Stimulated activated naive CD8-positive, alpha-beta T cell treated with anti-CD3 and anti-CD28 coated beads, Interleukin-15, Interleukin-2, amounts not matched to agents 100 ng/mL and 50 ng/mL, for 24 hours (primary cell): ENCODE data around the gene ZBTB47.

Source experiments
- H3K27ac Mint-ChIP-seq: one replicate; pipeline ENCODE4 v1.8.0; 2021; ENCODE audit warnings: mild to moderate bottlenecking, mixed read lengths
- H3K27me3 Mint-ChIP-seq: one replicate; pipeline ENCODE4 v1.8.0; 2021; ENCODE audit warnings: mixed read lengths
- H3K36me3 Mint-ChIP-seq: one replicate; pipeline ENCODE4 v1.8.0; 2021; ENCODE audit warnings: low read depth, mixed read lengths
- H3K4me1 Mint-ChIP-seq: one replicate; pipeline ENCODE4 v1.8.0; 2021; ENCODE audit warnings: low read depth, mixed read lengths
- H3K4me3 Mint-ChIP-seq: one replicate; pipeline ENCODE4 v1.8.0; 2021; ENCODE audit warnings: mild to moderate bottlenecking, mixed read lengths
- H3K9me3 Mint-ChIP-seq: one replicate; pipeline ENCODE4 v1.8.0; 2021; ENCODE audit warnings: mixed read lengths

The ZBTB47 gene

DNA sequence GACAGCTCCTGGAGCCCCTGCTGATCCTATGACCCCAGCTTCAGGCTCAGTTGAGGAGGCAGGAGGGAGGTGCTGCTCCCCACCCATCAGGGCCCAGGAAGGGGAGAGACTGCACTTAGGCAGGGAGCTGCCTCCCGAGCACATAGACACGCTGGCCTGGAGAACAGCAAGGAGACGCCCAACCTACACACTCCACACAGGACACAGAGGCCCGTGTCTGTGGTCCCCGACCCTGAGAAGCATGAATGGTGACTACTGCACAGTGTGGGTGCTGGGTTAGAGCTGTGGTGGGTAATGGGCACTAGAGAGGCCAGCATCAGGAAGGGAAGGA is 50.2 kb downstream of the ZBTB47 start:
- Mint-ChIP-seq H3K4me3 (no peak overlapping the region), H3K9me3 (no peaks in the 10 kb centered on the region), H3K4me1 (peaks cover 4% of the 10 kb centered on the region), H3K36me3 (no peaks in the 10 kb centered on the region), H3K27ac (no peak overlapping the region), H3K27me3 (peaks cover 3% of the 10 kb centered on the region)

DNA sequence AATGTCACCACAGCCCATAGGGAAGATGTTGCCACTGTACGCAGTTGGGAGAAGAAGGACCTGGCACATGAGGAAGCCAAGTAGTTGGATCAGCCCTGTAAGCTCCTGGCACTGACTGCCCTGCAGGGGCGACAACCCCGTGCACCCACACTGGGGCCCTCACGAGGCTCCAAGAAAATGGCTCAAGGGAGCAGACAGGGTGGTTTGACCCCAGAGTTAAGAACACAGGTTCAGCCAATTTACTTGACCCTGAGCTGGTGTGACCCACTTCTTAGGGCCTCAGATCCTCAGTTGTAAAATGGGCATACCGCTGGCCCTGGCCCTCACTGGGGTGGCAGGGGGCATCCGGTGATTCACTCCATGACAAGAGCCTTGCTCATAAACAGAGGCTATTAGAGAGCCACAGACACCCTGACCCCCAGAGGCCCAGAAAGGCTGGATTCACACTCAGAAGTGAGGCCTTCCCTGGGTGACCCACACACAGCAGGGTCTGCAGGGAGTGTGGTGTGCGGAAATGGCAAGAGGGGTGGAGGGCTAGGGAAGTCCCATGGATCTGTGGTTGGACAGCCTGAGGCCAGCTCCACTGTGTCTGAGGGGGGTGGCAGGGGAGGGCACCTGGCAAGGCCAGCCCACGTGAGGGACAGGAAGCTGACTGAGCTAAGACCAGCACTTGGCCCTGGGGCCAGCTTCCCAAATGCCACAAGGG is 50.8 kb downstream of the ZBTB47 start:
- H3K36me3 Mint-ChIP-seq: no peaks in the 10 kb centered on the region
- no peak overlapping the region for H3K27ac Mint-ChIP-seq
- peaks cover 3% of the 10 kb centered on the region for H3K27me3 Mint-ChIP-seq
- H3K4me1 Mint-ChIP-seq: no peaks in the 10 kb centered on the region
- H3K4me3 Mint-ChIP-seq: no peak overlapping the region
- no peaks in the 10 kb centered on the region for H3K9me3 Mint-ChIP-seq

DNA sequence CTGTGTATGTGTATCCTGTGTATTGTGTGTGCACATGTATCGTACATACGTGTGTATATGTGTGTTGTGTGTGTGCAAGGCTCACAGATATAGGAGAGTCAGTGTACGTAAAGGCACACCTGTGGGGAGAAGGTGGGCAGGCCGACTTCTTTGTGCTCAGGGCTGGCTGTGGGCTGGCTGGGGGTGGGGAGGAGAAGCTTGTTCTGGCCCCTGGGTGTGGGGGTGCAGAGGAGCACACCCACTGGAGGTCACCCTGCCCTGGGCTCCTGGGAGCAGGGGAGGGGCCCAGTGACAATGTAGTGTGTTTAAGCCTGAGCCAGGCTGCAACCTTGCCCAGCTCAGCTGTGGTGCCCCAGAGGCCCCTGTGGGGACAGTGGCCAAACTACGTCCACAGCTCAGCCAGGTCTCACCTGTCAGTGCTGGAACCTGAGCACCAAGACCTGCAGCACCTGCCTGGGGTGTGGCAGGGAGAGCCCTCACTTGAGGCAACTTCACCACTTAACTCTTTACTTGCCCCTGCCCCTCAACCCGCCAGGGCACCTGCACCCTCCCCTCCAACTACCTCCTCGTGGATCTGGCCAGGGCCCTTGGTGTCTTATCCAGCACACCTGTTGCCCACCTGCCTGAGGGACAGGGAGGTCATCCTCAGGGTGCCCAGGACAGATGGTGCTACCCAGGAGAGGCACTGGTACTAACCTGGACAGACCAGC is 51.7 kb downstream of the ZBTB47 start:
- Mint-ChIP-seq H3K9me3 (no peaks in the 10 kb centered on the region), H3K27ac (no peak overlapping the region), H3K4me3 (no peak overlapping the region), H3K27me3 (peaks cover 3% of the 10 kb centered on the region), H3K4me1 (no peaks in the 10 kb centered on the region), H3K36me3 (no peaks in the 10 kb centered on the region)

DNA sequence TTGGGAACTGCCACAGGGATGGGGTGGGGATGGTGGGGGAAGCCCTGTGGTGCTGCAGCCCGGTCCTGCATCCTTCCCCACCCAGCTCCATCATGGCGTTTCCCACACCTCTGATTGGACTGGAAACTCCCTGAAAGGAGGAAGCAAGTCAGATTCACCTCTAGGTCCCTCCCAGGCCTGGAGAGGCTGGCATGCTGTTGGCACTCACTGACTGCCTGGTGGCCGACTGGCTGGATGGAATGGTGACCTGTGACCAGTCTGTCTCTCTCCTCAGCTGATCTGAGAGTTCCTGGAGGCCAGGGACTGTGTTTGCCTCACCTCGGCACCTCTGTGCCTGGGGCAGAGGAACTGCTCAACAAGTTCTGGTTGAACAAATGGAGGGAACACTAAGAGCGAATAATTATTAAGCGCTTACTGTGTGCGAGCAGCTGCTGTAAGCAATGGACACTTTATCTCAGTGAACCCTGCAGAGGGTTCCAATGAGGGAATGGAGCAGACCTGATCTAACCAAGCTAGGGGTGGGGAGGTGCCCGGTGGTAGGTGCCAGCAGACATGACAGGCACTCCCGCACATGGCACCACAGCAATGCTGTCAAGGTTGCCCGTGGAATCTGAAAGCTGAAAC is 52.6 kb downstream of the ZBTB47 start:
- no peak overlapping the region for H3K4me3 Mint-ChIP-seq
- no peaks in the 10 kb centered on the region for H3K9me3 Mint-ChIP-seq
- no peak overlapping the region for H3K27ac Mint-ChIP-seq
- peaks cover 2% of the 10 kb centered on the region for H3K27me3 Mint-ChIP-seq
- H3K36me3 Mint-ChIP-seq: no peaks in the 10 kb centered on the region
- no peaks in the 10 kb centered on the region for H3K4me1 Mint-ChIP-seq

DNA sequence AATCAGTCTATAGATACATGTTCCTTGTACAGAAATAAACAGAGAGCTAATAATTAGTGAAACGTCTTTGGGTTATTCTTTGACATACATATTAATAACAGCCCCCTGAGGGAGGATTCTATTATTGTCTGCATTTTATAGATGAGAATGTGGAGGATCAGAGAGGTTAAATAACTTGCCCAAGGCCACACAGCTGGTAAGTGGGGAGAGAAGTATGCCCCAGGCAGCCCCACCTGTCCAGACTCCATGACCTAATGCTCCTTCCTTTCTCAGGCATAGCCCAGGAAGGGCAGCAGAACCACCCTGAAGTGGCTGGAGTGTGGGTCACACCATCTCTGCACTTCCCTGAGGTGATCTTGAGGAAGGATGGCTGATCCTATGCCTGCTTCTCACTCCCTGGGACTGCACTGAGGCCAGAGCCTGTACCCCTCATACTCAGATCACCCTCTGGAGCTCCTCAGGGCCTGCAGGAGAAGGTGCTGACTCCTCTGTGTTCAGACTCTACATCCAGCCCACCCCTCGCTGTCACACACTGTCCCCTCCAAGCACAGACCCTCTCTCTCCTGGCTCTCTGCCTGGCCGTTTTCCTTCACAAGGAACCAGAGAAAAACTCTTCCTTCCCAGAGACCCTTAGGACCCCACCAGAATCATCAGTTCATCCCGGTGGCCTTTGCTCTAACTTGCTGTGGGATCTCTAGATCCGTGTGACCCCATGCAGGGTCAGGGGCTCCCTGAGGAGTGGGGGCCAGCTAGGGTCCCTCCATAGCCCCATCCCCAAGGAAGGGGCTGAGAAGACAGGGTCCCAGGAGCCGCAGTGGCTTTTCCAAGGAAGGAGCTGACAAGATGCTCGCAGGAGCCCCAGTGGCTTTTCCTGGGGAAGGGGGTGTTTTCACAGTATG is 53.5 kb downstream of the ZBTB47 start:
- Mint-ChIP-seq H3K36me3 (no peaks in the 10 kb centered on the region), H3K9me3 (no peaks in the 10 kb centered on the region), H3K27me3 (no peaks in the 10 kb centered on the region), H3K4me1 (no peaks in the 10 kb centered on the region), H3K4me3 (no peak overlapping the region), H3K27ac (no peak overlapping the region)

DNA sequence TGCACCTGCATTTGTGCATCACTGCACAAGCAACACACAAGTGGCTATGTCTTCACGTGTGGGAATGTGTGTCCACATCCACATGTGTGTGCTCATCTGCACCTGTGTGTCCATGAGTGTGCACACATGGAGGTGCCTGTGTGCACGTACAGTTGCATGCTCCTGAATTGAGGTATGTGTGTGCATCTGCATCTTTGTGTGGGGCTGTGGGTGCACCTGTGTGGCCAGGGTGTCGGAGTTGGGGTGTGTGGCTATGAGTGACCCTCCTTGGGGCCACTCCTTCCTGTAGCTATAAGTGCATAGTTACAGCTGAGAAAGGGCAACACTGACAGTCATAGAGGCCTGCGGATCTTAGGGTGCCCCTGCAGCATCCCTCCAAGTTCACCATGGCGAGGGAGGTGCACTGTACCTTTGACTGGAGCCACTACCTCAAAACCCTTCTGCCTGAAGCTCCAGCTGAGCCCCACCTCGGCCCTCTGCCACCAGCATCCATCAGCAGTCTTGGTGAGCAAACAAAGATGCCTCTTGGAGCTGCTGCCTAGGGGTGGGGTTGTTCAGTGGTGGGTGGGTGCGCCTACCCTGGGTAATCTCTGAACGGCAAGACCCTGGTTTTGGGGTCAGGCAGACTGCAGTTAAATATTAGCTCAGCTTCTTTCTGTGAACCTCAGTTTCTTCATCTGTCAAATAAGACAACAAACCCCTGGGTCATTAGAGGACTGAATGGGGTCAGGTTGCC is 54.3 kb downstream of the ZBTB47 start:
- H3K27me3 Mint-ChIP-seq: no peaks in the 10 kb centered on the region
- H3K4me3 Mint-ChIP-seq: no peak overlapping the region
- H3K4me1 Mint-ChIP-seq: no peaks in the 10 kb centered on the region
- no peak overlapping the region for H3K27ac Mint-ChIP-seq
- no peaks in the 10 kb centered on the region for H3K9me3 Mint-ChIP-seq
- H3K36me3 Mint-ChIP-seq: no peaks in the 10 kb centered on the region

DNA sequence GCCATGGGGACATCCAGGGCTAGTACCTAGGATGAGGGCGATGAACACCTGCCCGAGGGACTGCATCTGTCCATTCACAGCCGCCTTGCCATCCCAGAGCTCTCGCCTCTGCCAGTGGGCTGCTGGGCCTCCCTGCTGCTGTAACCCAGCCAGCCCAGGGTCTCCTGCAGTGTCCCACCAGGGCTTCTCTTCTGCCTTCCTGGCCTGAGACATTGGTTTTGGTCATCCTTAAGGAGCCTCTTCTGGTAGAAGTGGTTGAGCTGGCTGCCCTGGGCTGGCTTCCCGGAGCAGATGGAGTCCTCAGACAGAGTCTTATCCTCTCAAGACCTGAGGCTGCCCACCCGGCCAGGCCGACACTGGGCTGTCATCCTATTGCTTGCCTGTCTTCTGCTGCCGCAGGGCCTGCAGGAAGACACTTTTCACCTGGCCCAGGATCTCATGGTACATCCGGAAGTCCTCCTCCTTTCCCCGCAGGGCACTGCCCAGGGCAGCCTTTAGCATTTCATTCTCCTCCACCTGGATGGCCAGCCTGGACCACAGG is 55.2 kb downstream of the ZBTB47 start:
- no peaks in the 10 kb centered on the region for H3K4me1 Mint-ChIP-seq
- H3K27ac Mint-ChIP-seq: no peak overlapping the region
- H3K4me3 Mint-ChIP-seq: no peak overlapping the region
- H3K9me3 Mint-ChIP-seq: no peaks in the 10 kb centered on the region
- no peaks in the 10 kb centered on the region for H3K27me3 Mint-ChIP-seq
- H3K36me3 Mint-ChIP-seq: no peaks in the 10 kb centered on the region

DNA sequence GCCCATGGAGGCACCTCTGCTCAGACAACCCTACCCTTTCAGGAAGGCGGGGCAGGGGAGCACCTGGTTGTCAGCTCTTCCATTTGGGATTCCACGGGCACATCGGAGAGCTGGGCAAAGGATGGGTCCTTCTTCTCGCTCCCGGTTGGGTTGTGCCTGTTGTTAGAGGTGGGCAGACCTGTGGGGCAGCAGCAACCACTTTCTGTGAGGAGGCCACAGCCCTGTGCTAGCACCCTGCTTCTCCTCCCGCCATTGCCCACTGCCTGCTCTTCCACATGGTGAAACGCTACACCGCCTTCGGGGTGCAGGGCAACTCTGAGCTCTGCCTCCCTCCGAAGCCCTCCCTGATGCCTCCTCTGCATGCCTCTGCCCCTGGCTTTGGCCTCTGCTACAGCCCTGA is 56.1 kb downstream of the ZBTB47 start:
- no peaks in the 10 kb centered on the region for H3K4me1 Mint-ChIP-seq

DNA sequence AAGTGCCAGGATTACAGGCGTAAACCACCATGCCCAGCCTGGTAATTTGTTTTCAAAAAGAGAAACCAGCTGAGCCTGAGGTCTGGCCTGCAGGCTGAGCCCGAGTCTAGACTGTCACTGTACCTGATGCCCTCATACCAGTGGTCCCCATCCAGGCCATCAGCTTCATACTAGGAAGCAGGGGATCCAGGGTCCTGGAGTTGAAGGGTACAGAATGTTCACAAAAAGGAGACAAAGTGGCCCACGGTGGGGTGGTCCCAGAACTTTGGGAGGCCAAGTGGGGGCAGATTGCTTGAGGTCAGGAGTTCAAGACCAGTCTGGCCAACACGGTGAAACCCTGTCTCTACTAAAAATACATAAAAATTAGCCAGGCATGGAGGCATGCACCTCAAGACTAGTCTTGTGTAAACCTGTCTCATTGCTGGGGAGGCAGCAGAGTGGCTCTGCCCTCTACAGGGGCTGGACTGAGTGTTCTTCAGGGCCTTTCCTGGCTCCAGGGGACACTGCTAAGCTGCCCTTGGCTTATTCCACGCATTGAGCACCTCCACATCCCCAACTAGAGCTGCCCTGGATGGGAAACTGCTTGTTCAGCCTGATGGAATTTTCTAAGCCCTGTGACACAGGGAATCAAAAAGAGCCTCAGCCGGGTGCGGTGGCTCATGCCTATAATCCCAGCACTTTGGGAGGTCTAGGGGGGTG is 57.0 kb downstream of the ZBTB47 start:
- H3K36me3 Mint-ChIP-seq: no peaks in the 10 kb centered on the region
- no peaks in the 10 kb centered on the region for H3K4me1 Mint-ChIP-seq
- no peak overlapping the region for H3K27ac Mint-ChIP-seq
- no peak overlapping the region for H3K4me3 Mint-ChIP-seq
- H3K27me3 Mint-ChIP-seq: no peaks in the 10 kb centered on the region
- no peaks in the 10 kb centered on the region for H3K9me3 Mint-ChIP-seq

More for the DNA sequence above, 56.1 kb downstream of the ZBTB47 start:
- H3K36me3 Mint-ChIP-seq: no peaks in the 10 kb centered on the region
- H3K9me3 Mint-ChIP-seq: no peaks in the 10 kb centered on the region
- H3K27ac Mint-ChIP-seq: no peak overlapping the region
- H3K4me3 Mint-ChIP-seq: no peak overlapping the region
- H3K27me3 Mint-ChIP-seq: no peaks in the 10 kb centered on the region

DNA sequence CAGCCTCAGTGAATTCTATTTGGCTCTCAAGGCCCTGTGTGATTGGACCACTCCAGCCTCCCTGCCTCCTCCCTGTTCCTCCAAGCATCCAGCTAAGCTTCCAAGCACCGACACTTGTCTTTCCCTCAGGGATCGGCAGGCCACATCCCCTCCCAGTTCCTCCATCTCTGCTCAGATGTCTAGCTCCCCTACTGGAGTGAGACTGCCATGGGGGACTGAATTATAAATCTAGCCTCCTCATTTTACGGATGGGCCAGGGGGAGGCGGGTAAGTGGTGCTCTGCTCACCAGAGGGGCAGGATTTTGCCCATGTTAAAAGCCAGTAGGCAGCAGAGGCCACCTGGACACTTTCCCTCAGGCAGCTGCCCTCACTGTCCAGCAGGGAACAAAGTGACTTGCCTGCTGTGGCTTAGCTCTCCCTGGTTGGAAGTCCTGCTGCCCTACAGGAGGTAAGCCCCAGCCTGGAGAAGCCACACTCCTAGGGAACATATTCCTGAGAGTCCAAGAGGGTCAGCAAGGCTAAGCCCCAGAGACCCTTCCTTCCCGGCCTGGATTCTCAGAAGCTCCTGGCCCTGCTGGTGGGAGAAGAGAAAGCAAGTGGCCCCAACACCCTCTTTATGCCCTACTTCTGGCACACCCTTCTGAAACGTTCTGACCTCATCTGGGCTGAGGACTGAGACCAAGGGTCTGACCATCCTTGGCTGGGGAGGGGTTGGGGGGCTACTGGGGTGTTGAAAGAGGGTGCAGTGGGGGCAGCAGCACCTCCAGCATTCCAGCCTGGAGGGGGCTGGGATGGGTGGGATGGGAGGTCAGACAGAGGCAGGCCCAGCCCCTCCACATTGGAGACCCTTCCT is 58.2 kb downstream of the ZBTB47 start:
- H3K4me3 Mint-ChIP-seq: no peak overlapping the region
- H3K36me3 Mint-ChIP-seq: no peaks in the 10 kb centered on the region
- no peaks in the 10 kb centered on the region for H3K27me3 Mint-ChIP-seq
- H3K4me1 Mint-ChIP-seq: no peaks in the 10 kb centered on the region
- H3K9me3 Mint-ChIP-seq: no peaks in the 10 kb centered on the region
- H3K27ac Mint-ChIP-seq: no peak overlapping the region

DNA sequence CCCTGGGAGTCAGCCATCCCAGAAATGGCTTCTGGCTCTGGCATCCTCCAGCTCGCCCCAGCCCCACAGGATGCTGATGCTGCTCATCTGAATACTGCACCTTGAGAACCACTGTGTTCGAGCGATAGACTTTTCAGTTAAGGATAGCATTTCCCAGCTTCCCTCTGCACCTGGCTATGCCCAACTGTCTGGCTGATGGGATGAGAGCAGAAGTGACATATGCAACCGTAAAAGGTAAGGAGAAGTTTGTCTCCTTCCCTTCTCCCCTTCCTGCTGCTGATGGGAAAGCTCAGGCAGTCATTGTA is 58.8 kb downstream of the ZBTB47 start:
- H3K36me3 Mint-ChIP-seq: no peaks in the 10 kb centered on the region
- no peak overlapping the region for H3K4me3 Mint-ChIP-seq
- no peaks in the 10 kb centered on the region for H3K27me3 Mint-ChIP-seq
- H3K27ac Mint-ChIP-seq: no peak overlapping the region
- H3K4me1 Mint-ChIP-seq: no peaks in the 10 kb centered on the region
- H3K9me3 Mint-ChIP-seq: no peaks in the 10 kb centered on the region

DNA sequence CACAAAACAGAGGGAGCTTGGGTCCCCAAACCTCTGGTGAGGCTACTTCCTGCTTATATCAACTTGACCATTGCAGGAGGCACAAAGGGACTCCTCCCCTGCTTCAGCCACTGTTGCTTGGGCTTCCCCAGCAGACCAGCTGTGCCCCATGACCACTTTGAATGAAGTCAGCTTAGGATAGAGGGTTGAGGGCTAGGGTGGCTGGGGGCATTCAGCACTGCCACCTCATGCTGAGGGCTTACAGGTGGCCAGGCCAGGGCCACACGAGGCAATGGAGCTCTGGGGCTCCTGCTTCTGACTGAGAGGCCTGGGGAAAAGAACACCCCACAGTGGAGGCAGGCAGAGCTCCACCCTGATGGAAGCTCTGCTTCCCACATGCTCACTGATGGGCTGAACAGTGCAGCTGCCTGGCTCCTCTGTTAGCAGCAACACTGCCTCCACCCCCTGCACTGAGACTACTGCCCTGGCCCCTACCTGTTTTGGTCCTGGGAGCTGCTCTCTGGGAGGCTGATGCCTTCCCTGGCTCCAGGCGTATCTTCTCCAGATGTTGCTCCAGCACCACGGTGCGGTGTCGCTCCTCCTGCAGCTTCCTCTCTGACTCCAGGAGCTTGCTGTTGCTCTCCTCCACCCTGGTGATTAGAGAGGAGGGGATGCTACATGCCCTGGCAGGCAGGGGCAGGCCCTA is 59.3 kb downstream of the ZBTB47 start:
- Mint-ChIP-seq H3K36me3 (no peaks in the 10 kb centered on the region), H3K4me3 (no peak overlapping the region), H3K27ac (no peak overlapping the region), H3K9me3 (no peaks in the 10 kb centered on the region), H3K27me3 (no peaks in the 10 kb centered on the region), H3K4me1 (no peaks in the 10 kb centered on the region)

DNA sequence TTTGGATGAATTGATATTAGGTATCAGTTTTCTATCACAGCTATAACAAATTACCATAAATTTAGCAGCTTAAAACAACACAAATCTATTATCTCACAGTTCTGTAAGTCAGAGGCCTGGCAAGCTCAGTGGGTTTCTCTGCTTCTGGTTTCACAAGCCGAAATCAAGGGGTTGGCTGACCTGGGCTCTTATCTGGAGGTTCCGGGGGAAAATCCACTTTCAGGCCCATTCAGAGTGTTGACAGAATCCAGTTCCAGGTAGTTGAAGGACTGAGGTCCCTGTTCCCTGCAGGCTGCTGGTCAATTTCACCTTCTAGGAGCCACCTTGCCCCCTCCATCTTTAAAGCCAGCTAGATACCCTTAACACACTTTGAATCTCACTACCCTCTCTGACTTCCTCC is 60.2 kb downstream of the ZBTB47 start:
- Mint-ChIP-seq H3K4me1 (no peaks in the 10 kb centered on the region), H3K9me3 (no peaks in the 10 kb centered on the region), H3K27me3 (no peaks in the 10 kb centered on the region), H3K4me3 (no peak overlapping the region), H3K36me3 (no peaks in the 10 kb centered on the region), H3K27ac (no peak overlapping the region)
